Measurements from ENCODE around the gene MEF2C. TPM values are rescaled to one million over a fixed set of nuclear protein-coding genes. Genes with fewer than 3 reads are reported as not detected.

MEF2C gene
- total RNA-seq, 1 experiment from 2014 or later = 13.0 TPM

- TF ChIP-seq, protein P1, sequence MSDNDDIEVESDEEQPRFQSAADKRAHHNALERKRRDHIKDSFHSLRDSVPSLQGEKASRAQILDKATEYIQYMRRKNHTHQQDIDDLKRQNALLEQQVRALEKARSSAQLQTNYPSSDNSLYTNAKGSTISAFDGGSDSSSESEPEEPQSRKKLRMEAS (IDR thresholded peaks at IDR 0.05) = peak; percentile 73
- TF ChIP-seq CBX3 (IDR thresholded peaks at IDR 0.05; ENCODE audit: low read depth) (0 out of 2 replicates have a peak, but pooled peaks have one; percentile 22), EZH2phosphoT487 (IDR thresholded peaks at IDR 0.05; ENCODE audit: borderline replicate concordance) (no peak), FOSL1 (IDR thresholded peaks at IDR 0.05; ENCODE audit: low read depth) (peak; percentile 31; the same call in 1 of the 2 replicates)
- TF ChIP-seq, protein P2, sequence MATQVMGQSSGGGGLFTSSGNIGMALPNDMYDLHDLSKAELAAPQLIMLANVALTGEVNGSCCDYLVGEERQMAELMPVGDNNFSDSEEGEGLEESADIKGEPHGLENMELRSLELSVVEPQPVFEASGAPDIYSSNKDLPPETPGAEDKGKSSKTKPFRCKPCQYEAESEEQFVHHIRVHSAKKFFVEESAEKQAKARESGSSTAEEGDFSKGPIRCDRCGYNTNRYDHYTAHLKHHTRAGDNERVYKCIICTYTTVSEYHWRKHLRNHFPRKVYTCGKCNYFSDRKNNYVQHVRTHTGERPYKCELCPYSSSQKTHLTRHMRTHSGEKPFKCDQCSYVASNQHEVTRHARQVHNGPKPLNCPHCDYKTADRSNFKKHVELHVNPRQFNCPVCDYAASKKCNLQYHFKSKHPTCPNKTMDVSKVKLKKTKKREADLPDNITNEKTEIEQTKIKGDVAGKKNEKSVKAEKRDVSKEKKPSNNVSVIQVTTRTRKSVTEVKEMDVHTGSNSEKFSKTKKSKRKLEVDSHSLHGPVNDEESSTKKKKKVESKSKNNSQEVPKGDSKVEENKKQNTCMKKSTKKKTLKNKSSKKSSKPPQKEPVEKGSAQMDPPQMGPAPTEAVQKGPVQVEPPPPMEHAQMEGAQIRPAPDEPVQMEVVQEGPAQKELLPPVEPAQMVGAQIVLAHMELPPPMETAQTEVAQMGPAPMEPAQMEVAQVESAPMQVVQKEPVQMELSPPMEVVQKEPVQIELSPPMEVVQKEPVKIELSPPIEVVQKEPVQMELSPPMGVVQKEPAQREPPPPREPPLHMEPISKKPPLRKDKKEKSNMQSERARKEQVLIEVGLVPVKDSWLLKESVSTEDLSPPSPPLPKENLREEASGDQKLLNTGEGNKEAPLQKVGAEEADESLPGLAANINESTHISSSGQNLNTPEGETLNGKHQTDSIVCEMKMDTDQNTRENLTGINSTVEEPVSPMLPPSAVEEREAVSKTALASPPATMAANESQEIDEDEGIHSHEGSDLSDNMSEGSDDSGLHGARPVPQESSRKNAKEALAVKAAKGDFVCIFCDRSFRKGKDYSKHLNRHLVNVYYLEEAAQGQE (IDR thresholded peaks at IDR 0.05; ENCODE audit: low read depth) = no peak
- H3K9ac ChIP-seq (ENCODE audit: low read length) = peak overlapping the region; percentile 57
- peak overlapping the region; percentile 61 to 65 for H3K4me3 ChIP-seq (replicated peaks in 1 of 2; ENCODE audit: low read depth in 1 of 2, low read length in 2 of 2)
- H3K79me2 ChIP-seq (ENCODE audit: insufficient read depth, low read length) = no peaks in the 10 kb centered on the region; the same call in 1 of the 2 replicates
- peak overlapping the region; percentile 63 for H2AFZ ChIP-seq (ENCODE audit: low read depth, low read length, poor library complexity, severe bottlenecking)
- H4K20me1 ChIP-seq (ENCODE audit: insufficient read depth) = no peaks in the 10 kb centered on the region
- H3K27ac ChIP-seq (ENCODE audit: low read depth, low read length) = peak overlapping the region; percentile 56
- peak; percentile 50 for DNase-seq (ENCODE audit: low read depth, low spot score)
- ChIA-PET CTCF (interaction anchor here (0.6 to 1.2 kb wide), 3 partner anchors 154 to 284 kb away, joined by 3 to 4 read pairs (median 4); no protein-coding TSS in a partner anchor), POLR2A (interaction anchor here (0.7 kb wide), 1 partner anchor 1447 kb away, joined by 3 read pairs; no protein-coding TSS in a partner anchor), RAD21 (ENCODE audit: low non-redundant PET in 1 of 2, low total read pairs in 2 of 2, uncharacterized antibody in 2 of 2, unreplicated experiment in 2 of 2) (interaction anchor here in 1 of 2 experiments (0.7 kb wide), 1 partner anchor 612 kb away, joined by 6 read pairs; no protein-coding TSS in a partner anchor)
- BruUV-seq (replicated peaks) = TSS peak; percentile 60
- H3K9me3 ChIP-seq (ENCODE audit: control insufficient read depth in 1 of 2, insufficient read depth in 1 of 2, low read depth in 1 of 2, low read length in 2 of 2) = no peaks in the 10 kb centered on the region
- no peaks in the 10 kb centered on the region for H3K36me3 ChIP-seq (ENCODE audit: control insufficient read depth in 1 of 2, insufficient read depth in 2 of 2, low read length in 2 of 2)
- intact Hi-C loops (cut with micrococcal nuclease) = loop anchor here (5.0 kb wide), 2 partner anchors 97 to 157 kb away; no protein-coding TSS in a partner anchor
- H3K4me2 ChIP-seq (ENCODE audit: low read length) = peak overlapping the region; percentile 91
- no peaks in the 10 kb centered on the region for H3K27me3 ChIP-seq (ENCODE audit: insufficient read depth, low read length)
- peaks cover 5 to 23% of the 10 kb centered on the region in 2 experiments; a peak in 3 of 4 replicates for H3K4me1 ChIP-seq (ENCODE audit: control insufficient read depth in 1 of 2, insufficient read depth in 2 of 2, low read length in 2 of 2)
- H3K9me2 ChIP-seq (ENCODE audit: insufficient read depth) = no peaks in the 10 kb centered on the region
- ATAC-seq = peak; percentile 70
Observed at GRCh38 chr5:88883836-88884607, 1.0 kb upstream of the MEF2C start.
